Thymus (tissue), 11 donors: ENCODE measurements around the gene LYPD4. TPM values are rescaled to one million over a fixed set of nuclear protein-coding genes. Genes with fewer than 3 reads are reported as not detected.

Experiments
- DNase-seq, 9 donors: peaks; one replicate each; pipeline ENCODE4 v3.0.0-alpha.2; 2013; ENCODE audit warnings: low spot score in 9 of 9, low read depth in 6 of 9, missing footprints in 1 of 9
- H3K27ac ChIP-seq, 2 donors: one replicate each; pipeline ENCODE4 v1.5.1; 2013; ENCODE audit warnings: control low read depth in 1 of 2, low read depth in 1 of 2, low read length in 1 of 2, mild to moderate bottlenecking in 1 of 2, moderate library complexity in 1 of 2
- H3K27me3 ChIP-seq, 2 donors: one replicate each; pipeline ENCODE4 v1.5.1; 2013; ENCODE audit warnings: low read length in 1 of 2; ENCODE audit not compliant: control insufficient read depth in 2 of 2, insufficient read depth in 1 of 2
- H3K36me3 ChIP-seq, 2 donors: one replicate each; pipeline ENCODE4 v1.5.1; 2013; ENCODE audit warnings: low read length in 1 of 2, mild to moderate bottlenecking in 1 of 2, moderate library complexity in 1 of 2; ENCODE audit not compliant: control insufficient read depth in 2 of 2, insufficient read depth in 2 of 2
- H3K4me1 ChIP-seq, 2 donors: one replicate each; pipeline ENCODE4 v1.5.1; 2013; ENCODE audit warnings: low read length in 2 of 2; ENCODE audit not compliant: control insufficient read depth in 2 of 2, insufficient read depth in 2 of 2
- H3K4me3 ChIP-seq, 2 donors: one replicate each; pipeline ENCODE4 v1.5.1; 2013; ENCODE audit warnings: low read length in 2 of 2, control low read depth in 1 of 2, mild to moderate bottlenecking in 1 of 2
- H3K9me3 ChIP-seq, 2 donors: one replicate each; pipeline ENCODE4 v1.5.1; 2013; ENCODE audit warnings: low read length in 1 of 2, mild to moderate bottlenecking in 1 of 2; ENCODE audit not compliant: control insufficient read depth in 2 of 2, insufficient read depth in 1 of 2
- WGBS: extraction: QIAGEN DNeasy Blood & Tissue Kit; methylation state at CpG from one replicate; pipeline ENCODE4 v1.1.7; 2013; 5-methylcytosine and 5-hydroxymethylcytosine counted together
- polyA plus RNA-seq: library from polyadenylated mRNA; stranded (reverse); fragments of 200-250 nt; gene quantifications from one replicate; pipeline ENCODE4 v1.2.3, GENCODE V29; 2013
- total RNA-seq: library from RNA; stranded (reverse); fragments of 120-200 nt; gene quantifications from one replicate; pipeline ENCODE4 v1.2.4, GENCODE V29; 2013
- donor health status: healthy.

The LYPD4 gene
- total and polyA plus RNA-seq, 2 donors = 0.09 TPM; not detected in 1

DNA sequence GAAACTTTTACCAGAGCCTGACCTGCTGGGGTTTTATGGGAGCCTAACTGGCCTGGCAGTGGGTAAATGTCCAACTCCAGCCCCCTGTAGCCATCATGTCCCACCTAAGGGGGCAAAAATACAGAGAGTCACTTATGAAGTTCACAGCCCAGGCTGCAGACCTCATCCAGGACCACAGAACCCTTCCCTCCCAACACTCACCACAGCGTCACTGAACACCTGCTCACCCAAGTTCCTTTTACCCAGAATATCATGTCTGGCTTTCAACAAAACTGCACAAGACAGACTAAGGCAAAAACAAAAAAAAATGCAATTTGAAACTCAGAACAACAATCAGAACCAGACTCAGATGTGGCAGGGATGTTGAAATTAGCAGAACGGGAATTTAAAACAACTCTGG is 41.7 kb downstream of the LYPD4 start:
- H3K27me3 ChIP-seq = no peaks in the 10 kb centered on the region
- no peaks in the 10 kb centered on the region for H3K36me3 ChIP-seq
- DNase-seq = no peak
- no peak overlapping the region for H3K4me3 ChIP-seq
- peak overlapping the region in 1 of 2 donors; percentile 24 for H3K27ac ChIP-seq
- WGBS = 5% methylated on average over 2 of the region's 2 CpGs
- H3K4me1 ChIP-seq = peaks cover 0 to 11% of the 10 kb centered on the region in 2 donors
- H3K9me3 ChIP-seq = no peaks in the 10 kb centered on the region

- Histone ChIP-seq H3K9me3 (no peaks in the 10 kb centered on the region), H3K27ac (peak overlapping the region in 1 of 2 donors; percentile 30), H3K27me3 (no peaks in the 10 kb centered on the region), H3K4me1 (peaks cover 0 to 11% of the 10 kb centered on the region in 2 donors), H3K36me3 (no peaks in the 10 kb centered on the region), H3K4me3 (no peak overlapping the region)
- 70% methylated on average over 2 of the region's 2 CpGs for WGBS
- no peak for DNase-seq
Measured at GRCh38 chr19:41801792-41802211, 42.7 kb downstream of the LYPD4 start.

- H3K27me3 ChIP-seq = peaks cover 0 to 6% of the 10 kb centered on the region in 2 donors
- DNase-seq = no peak
- peaks cover 0 to 11% of the 10 kb centered on the region in 2 donors for H3K4me1 ChIP-seq
- 89% methylated on average over 4 of the region's 4 CpGs for WGBS
- no peaks in the 10 kb centered on the region for H3K36me3 ChIP-seq
- H3K27ac ChIP-seq = peak overlapping the region in 1 of 2 donors; percentile 26
- no peaks in the 10 kb centered on the region for H3K9me3 ChIP-seq
- H3K4me3 ChIP-seq = no peak overlapping the region
Measured at GRCh38 chr19:41801031-41801430, 43.5 kb downstream of the LYPD4 start.

GRCh38 chr19:41799444-41800000 is 45.0 kb downstream of the LYPD4 start:
- peaks cover 0 to 6% of the 10 kb centered on the region in 2 donors for H3K27me3 ChIP-seq
- DNase-seq = no peak
- 94% methylated on average over 9 of the region's 9 CpGs for WGBS
- no peaks in the 10 kb centered on the region for H3K9me3 ChIP-seq
- H3K27ac ChIP-seq = no peak overlapping the region
- no peak overlapping the region for H3K4me3 ChIP-seq
- peaks cover 0 to 11% of the 10 kb centered on the region in 2 donors for H3K4me1 ChIP-seq
- no peaks in the 10 kb centered on the region for H3K36me3 ChIP-seq

- Histone ChIP-seq H3K4me1 (peaks cover 0 to 3% of the 10 kb centered on the region in 2 donors), H3K9me3 (no peaks in the 10 kb centered on the region), H3K36me3 (no peaks in the 10 kb centered on the region), H3K27me3 (peaks cover 0 to 9% of the 10 kb centered on the region in 2 donors), H3K27ac (no peak overlapping the region), H3K4me3 (no peak overlapping the region)
- WGBS = 96% methylated on average over 1 of the region's 1 CpG
- no peak for DNase-seq
Measured at GRCh38 chr19:41796901-41797300, 47.6 kb downstream of the LYPD4 start.

- Histone ChIP-seq H3K27ac (no peak within 1 kb of the TSS), H3K27me3 (peaks cover 0 to 12% of the 10 kb centered on the region in 2 donors)
Measured at GRCh38 chr19:41796362-41796761, 48.1 kb downstream of the LYPD4 start, which contains the start of gene CEACAM3. TSS of gene CEACAM3 (plus strand) at chr19:41796587. CDS start at chr19:41796678, 91 bp downstream.

DNA sequence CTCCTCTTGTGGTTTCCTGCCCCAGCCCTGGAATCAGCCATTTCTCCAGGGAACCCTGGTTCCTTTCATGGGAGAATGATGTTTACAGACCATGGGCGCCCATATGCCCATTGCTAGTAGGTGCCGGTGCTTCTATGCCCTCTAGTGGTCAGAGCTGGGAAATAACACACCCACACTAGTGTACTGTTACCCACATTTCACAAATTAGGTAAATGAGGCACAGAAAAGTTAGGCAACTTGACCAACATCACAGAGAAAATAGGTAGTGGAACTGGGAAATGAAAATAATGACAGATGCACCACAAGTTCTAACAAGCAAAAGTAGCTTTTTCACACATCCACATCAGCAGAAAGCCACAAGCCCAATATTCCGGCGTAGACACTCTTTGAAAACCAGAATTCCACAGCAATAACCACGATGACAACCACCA is 49.4 kb downstream of the LYPD4 start:
- H3K27ac ChIP-seq = no peak overlapping the region
- peak in 2 of 9 donors; percentile 49 for DNase-seq

More at GRCh38 chr19:41796362-41796761, 48.1 kb downstream of the LYPD4 start, which contains the start of gene CEACAM3:
- no peak for DNase-seq
- Histone ChIP-seq H3K9me3 (no peaks in the 10 kb centered on the region), H3K36me3 (no peaks in the 10 kb centered on the region), H3K4me1 (peaks cover 0 to 3% of the 10 kb centered on the region in 2 donors), H3K4me3 (no peak within 1 kb of the TSS)

GRCh38 chr19:41793414-41793727 is 51.1 kb downstream of the LYPD4 start:
- Histone ChIP-seq H3K4me3 (no peak overlapping the region), H3K36me3 (no peaks in the 10 kb centered on the region), H3K27ac (no peak overlapping the region), H3K9me3 (no peaks in the 10 kb centered on the region), H3K27me3 (peaks cover 0 to 12% of the 10 kb centered on the region in 2 donors), H3K4me1 (no peaks in the 10 kb centered on the region)
- WGBS = 0% methylated on average over 1 of the region's 1 CpG
- DNase-seq = no peak

More for the DNA sequence above, 49.4 kb downstream of the LYPD4 start:
- Histone ChIP-seq H3K36me3 (no peaks in the 10 kb centered on the region), H3K4me3 (no peak overlapping the region), H3K4me1 (peaks cover 0 to 3% of the 10 kb centered on the region in 2 donors), H3K9me3 (no peaks in the 10 kb centered on the region), H3K27me3 (peaks cover 0 to 12% of the 10 kb centered on the region in 2 donors)
- WGBS = 49% methylated on average over 5 of the region's 5 CpGs

- Histone ChIP-seq H3K27me3 (peaks cover 0 to 13% of the 10 kb centered on the region in 2 donors), H3K36me3 (no peaks in the 10 kb centered on the region), H3K4me3 (no peak overlapping the region), H3K27ac (no peak overlapping the region), H3K4me1 (no peaks in the 10 kb centered on the region), H3K9me3 (no peaks in the 10 kb centered on the region)
- 37% methylated on average over 22 of the region's 22 CpGs for WGBS
- peak in 4 of 9 donors; percentile 30 to 54 (median 44) for DNase-seq
Measured at GRCh38 chr19:41792513-41793413, 51.7 kb downstream of the LYPD4 start.
